ENCODE data around the gene KRT5.

DNA sequence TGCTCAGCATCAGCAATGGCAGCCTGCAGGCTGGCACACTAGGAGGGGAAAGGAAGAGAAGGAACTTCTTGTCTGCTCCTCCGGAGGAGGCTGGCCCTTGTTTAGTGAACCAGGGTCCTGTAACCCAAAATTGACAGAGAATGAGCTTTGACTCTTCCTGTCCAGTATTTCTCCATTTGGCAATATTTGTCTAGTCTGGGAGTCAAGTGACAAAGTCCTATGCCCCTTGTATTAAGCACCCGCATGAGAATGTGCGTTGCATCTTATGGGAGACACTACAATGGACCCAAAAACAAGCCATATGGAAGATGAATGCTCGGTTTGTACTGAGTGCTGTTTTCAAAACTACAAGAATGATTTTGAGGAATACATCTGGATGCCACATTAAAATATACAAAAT, 50.3 kb downstream of the KRT5 start:
- TF ChIP-seq, protein P1, sequence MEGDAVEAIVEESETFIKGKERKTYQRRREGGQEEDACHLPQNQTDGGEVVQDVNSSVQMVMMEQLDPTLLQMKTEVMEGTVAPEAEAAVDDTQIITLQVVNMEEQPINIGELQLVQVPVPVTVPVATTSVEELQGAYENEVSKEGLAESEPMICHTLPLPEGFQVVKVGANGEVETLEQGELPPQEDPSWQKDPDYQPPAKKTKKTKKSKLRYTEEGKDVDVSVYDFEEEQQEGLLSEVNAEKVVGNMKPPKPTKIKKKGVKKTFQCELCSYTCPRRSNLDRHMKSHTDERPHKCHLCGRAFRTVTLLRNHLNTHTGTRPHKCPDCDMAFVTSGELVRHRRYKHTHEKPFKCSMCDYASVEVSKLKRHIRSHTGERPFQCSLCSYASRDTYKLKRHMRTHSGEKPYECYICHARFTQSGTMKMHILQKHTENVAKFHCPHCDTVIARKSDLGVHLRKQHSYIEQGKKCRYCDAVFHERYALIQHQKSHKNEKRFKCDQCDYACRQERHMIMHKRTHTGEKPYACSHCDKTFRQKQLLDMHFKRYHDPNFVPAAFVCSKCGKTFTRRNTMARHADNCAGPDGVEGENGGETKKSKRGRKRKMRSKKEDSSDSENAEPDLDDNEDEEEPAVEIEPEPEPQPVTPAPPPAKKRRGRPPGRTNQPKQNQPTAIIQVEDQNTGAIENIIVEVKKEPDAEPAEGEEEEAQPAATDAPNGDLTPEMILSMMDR (IDR thresholded peaks at IDR 0.05): no peak
- TF ChIP-seq POLR2A (IDR thresholded peaks at IDR 0.05): no peak
